HG03457 (cell line): Measurements from ENCODE around the gene TIMM29.
A peak's percentile ranks its signal among the peaks of the same experiment; 100 is the strongest.

ENCODE experiments used
- ATAC-seq: cut with Tn5 transposase; IDR thresholded peaks from one replicate; pipeline ENCODE4 v1.9.1; 2021; ENCODE audit warnings: moderate number of reproducible peaks; ENCODE audit not compliant: unreplicated experiment

The TIMM29 gene

GRCh38 chr19:10928563-10929401 is at the start of gene TIMM29, which contains the start of gene YIPF2:
Gene TIMM29 (plus strand): TSS chr19:10928811. CDS start chr19:10928823, 12 bp downstream.
Gene YIPF2 (minus strand): TSS chr19:10928639. CDS start chr19:10928410, 229 bp downstream.
- ATAC-seq = peak; percentile 59

GRCh38 chr19:10881403-10882107 is 47.1 kb upstream of the TIMM29 start:
- no peak for ATAC-seq

- ATAC-seq = no peak
These were observed 46.5 kb upstream of the TIMM29 start for GRCh38 chr19:10882108-10882457.

GRCh38 chr19:10884274-10884673 is 44.3 kb upstream of the TIMM29 start:
- no peak for ATAC-seq

GRCh38 chr19:10885201-10886169 is 43.1 kb upstream of the TIMM29 start:
- no peak for ATAC-seq

- no peak for ATAC-seq
These were observed 40.8 kb upstream of the TIMM29 start for GRCh38 chr19:10887616-10888367.

- ATAC-seq = no peak
These were observed 40.2 kb upstream of the TIMM29 start for GRCh38 chr19:10888421-10888866.

- ATAC-seq = no peak
These were observed 38.7 kb upstream of the TIMM29 start for GRCh38 chr19:10889880-10890279.

GRCh38 chr19:10891405-10892086 is 37.1 kb upstream of the TIMM29 start:
- no peak for ATAC-seq

GRCh38 chr19:10892256-10892655 is 36.4 kb upstream of the TIMM29 start:
- ATAC-seq = no peak

GRCh38 chr19:10894911-10895213 is 33.7 kb upstream of the TIMM29 start:
- no peak for ATAC-seq

GRCh38 chr19:10895363-10895762 is 33.2 kb upstream of the TIMM29 start:
- ATAC-seq = no peak

GRCh38 chr19:10895920-10896319 is 32.7 kb upstream of the TIMM29 start:
- no peak for ATAC-seq

GRCh38 chr19:10896851-10897526 is 31.6 kb upstream of the TIMM29 start:
- ATAC-seq = no peak

GRCh38 chr19:10898633-10899032 is 30.0 kb upstream of the TIMM29 start:
- ATAC-seq = no peak

- no peak for ATAC-seq
These were observed 29.4 kb upstream of the TIMM29 start for GRCh38 chr19:10899151-10899653.

GRCh38 chr19:10907925-10908324 is 20.7 kb upstream of the TIMM29 start:
- no peak for ATAC-seq

GRCh38 chr19:10908380-10908960 is 20.1 kb upstream of the TIMM29 start:
- ATAC-seq = no peak
